Stimulated activated CD8-positive, alpha-beta memory T cell treated with anti-CD3 and anti-CD28 coated beads, Interleukin-4, amount 100 ng/mL, for 24 hours (primary cell): ENCODE measurements around the gene ENPP6.

Experiments used
- DNase-seq: peaks from one replicate; pipeline ENCODE4 v3.0.0-alpha.2; 2020; ENCODE audit warnings: low read depth

The ENPP6 gene

DNA sequence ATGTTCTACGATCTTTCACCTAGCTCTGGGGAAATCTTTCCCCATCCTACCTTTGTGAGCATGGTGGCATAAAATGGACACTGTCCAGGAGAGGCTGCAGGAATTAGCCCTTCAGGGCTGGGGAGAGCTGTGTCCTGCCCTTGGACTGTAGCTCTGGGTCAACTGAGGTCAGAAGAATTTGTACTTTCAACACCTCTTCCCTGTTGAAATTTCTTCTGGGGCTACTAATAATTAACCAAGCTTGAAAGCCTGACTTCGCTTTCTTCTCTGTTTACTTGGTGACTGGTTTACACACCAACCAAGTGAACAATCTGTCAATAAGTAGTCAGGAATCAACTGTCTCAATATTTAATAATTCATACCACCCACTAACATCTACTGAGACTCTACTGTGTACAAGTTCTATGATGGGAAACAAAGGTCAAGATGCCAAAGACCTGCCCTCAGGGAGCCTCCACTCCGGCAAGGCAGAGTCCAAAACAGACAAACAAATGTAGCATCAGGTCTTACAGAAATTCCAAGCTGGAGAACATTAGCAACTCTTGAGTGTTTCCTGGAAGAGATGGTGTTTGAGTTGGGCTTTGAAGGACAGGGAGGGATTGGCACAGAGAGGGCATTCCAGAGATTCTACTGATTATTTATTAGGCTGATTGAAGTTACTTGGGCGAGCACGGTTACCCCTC is 113.1 kb downstream of the ENPP6 start:
- DNase-seq = no peak

DNA sequence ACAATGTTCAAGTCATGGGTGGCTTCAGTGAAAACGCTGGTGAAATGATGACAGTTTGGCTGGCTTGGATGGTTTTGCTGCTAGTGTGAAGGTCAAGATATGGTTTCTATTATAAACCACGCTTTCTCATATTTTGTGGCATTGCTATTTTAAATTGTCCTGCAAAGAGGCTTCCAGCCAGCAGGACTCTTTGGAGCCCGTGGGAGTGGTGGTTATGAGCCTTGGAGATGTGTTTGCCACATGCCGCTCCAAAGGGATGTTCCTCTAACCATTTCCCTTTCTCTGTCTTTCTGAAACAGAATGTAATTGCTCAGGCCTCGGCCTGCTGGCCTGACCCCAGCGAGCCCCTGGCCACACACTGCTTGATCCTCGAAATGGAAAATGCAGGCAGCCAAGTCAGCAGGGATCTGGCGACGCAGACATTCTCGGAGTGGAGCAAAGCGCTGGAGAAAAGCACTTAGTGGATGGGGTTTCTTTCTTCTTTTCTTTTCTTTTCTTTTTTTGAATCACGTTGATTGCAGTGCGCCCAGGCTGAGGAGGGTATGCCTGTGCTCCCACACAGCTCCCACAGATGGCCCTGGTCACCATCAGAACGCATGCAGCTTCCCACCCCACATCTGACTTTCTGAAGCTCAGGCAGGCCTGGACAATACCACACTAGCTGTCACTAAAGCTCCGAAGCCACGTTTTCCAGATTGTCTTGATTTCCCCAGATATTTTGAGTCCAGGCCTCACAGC is 114.0 kb downstream of the ENPP6 start:
- DNase-seq = no peak

DNA sequence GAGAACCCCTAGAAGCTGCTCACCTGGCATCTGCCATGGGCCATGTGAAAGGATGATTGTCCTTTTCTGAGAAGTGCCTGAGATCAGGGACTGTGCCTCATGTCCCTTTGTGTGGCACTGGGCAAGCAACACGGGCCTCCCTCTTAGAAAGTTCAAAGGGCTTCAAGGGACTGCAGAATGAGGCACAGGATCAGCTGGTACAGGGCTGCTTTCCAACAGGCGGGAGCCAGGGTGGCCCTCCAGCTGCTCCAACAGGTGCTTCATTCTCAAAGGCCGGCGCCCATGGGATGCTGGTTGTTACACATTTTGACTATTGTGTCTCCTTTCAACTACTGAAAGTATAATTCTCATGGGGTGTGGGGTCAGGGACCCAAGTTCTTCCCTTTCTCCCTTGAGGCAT is 114.7 kb downstream of the ENPP6 start:
- DNase-seq = no peak

DNA sequence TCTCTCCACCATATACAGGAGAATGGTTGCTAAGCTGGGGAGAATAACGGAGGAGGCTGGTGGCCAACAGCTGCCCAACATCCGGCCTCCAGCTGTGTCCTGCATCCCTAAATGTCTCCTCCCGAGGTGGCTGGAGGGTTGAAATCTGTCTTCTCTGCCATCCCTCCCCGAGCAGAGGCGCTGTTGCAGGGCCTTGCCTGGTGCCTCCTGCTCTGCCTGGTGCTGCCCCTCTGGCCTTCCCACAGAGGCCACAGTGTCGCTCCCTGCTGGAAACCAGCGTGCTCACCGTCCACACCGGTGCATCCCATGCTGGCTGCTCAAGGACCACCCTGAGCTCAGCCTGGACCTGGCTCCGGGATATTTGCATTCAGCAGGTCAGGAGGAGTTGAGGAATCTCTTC is 115.2 kb downstream of the ENPP6 start:
- DNase-seq = no peak

DNA sequence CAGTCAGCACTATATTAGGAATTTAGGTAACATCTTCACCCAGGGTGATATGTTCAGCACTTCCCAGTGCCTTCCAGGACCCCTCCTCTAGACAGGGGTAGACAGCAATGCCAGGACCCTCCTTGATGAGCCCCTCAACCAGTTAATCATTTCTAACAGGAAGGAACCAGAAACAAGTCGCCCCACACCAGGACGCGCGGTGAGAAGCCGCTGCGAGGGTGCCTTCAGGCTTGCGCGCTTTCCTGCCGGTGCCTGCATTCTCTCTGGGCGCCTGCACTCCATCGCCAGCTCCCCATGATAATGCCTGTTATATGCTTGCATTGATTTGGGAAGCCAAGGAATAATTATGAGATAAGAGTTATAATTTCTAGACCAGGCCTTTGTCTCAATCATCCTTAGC is 116.0 kb downstream of the ENPP6 start:
- DNase-seq = no peak

DNA sequence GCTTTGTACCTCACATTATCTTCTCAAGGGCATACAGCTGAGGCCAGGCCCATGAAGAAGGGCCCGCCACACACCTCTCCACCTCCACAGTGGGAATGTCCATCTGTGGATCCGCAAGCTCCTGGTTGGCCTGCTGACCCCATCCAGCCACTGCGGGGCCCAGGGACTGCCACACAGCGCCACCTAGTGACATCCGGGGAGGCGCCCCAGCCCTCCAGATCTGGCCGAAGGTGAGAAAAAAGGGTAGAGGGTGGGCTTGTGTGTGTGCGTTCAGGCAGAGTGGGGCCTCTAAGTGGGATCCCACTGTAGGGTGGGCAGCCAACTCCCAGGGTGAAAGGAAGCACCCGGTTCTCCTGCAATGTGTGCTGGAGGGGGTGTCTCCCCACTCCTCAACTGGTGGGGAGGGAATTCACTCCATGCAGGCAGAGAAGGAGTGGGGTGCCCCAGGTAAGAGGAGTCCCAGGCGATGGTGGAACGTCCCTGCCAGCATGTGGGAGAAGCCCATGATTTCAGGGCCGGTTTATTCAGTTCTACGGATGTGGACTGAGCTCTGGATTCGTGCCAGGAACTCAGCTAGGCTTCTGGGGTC is 117.3 kb downstream of the ENPP6 start:
- peak; percentile 30 for DNase-seq

DNA sequence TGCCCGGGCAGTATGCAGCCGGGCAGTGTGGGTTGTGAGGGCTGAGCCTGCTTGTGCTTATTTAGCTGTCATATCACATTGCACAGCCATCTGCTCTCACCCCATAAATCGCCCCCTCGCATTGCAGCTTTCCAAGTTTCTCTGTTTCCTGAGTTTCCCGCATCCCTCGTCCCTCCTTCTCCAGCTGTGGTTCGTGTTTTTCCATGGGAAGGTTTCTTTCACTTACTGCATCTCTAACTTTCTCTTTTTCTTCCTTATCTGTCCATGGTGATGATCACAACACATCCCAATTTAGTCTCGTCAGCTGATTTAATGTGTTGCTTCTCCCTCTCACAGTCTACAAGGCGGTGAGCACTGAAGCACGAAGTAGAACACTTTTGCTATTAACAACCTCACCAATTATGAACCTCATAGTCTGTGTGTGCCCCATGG is 118.1 kb downstream of the ENPP6 start:
- no peak for DNase-seq

DNA sequence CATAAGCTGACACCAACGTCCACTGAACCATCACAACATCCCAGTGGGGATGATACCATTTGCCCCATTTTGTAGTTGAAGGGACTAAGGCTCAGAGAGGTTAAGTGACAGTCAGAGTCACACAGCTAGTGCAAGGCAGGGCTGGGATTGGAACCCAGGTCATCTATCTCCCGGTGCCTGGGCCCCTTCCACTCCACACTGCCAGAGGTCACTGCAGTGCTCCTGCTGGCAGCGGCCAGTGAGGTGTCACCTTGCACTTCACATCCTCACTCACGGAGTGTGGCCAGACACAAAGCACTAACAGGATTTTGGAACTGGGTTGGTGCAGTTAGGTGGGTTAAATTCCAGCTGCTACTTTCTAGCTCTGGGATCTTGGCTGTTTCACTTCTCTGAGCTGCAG is 118.7 kb downstream of the ENPP6 start:
- DNase-seq = no peak

DNA sequence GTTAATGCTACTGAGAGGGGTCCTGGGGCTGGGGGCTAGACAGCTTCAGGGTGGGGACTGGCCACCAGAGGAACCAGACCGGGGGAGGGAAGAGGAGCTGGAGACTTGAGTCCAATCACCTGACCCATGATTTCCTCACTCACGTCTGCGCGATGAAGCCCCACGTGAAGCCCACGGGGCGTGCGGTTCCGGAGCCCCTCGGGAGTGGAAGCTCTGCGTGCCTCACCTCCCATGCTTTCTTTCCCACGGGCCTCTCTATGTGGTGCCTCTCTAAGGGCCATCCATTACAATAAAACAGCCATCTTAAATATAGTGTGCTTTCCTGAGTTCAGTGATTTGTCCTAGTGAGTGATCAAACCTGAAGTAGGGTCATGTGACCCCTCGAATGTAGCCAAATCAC is 119.9 kb downstream of the ENPP6 start:
- DNase-seq = no peak

DNA sequence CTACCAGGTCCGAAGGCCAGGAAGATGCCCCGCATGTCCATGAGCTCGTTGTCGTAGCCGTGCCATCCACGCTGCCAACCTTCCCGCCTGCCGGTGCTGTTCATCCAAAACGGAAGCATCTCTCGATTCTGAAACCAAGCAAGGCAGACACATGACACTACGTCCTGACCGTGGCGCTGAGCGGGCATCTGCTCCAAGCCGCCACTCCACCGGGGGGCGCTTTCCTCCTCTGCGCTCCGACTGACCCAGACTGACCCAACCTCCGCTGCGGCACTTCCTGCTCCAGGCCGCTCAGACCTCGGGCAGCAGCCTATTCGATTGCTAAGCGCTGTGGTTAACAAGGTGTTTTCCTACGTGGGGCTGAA is 120.5 kb downstream of the ENPP6 start:
- DNase-seq = peak; percentile 15

DNA sequence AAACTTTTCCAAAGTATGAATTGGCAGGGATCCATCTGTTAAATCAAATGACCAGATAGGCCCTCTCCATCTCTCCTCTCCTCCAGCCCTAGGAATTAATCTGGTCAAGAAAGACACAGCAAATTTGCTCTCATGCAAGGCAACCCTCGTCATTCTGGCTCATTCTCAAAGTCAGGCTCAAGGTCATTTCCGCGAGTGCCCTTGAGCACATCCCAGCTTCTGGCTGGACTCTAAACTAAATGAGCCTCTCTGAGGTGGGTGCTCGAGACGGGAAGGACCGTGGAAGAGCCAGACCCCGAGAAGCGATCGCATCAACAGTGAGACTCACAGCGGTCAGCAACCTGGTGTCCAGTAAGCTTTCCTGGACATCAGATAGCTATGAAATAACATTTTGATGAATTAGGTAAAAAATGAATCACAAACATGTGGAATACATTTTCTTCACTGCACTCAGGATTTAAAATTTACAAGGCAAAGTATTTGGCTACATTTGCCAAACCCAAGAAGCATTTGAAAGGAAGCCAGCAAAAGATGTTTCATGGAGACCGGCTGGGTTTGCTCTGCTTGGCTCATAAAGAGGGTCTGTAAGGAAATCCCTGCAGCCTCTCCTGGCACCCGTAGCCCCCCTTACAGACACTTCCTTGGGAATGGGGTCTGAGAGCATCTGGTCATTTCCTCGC is 121.0 kb downstream of the ENPP6 start:
- no peak for DNase-seq

DNA sequence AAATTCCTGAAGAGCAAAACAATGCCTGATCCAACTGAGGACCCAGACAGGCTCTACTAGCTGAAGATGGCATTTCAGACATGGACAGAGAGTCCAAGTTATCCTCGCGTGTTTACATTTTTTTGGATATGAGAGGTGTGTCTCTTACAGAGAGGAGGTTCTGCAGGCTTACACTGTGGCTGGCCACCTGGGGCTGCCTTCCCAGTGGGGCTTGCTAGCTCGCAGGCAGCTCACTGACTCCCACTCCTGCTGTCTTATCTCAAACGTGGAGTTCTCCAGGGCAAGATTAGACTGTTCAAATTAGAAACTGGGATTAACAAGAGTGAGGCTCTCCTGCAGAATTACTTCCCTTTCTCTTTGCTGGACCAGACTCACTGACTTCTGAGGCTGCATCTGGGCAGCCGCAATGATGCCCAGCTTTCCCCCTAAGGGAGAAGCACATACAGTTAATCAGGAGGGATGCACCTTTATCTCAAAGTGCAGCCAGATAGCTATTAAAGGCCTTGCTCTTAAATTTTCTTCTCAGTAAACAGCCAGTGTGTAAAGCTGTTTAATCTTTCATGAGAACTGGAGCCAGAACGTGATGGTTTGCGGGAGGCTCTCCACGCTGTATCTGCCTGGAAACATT is 123.0 kb downstream of the ENPP6 start:
- no peak for DNase-seq

DNA sequence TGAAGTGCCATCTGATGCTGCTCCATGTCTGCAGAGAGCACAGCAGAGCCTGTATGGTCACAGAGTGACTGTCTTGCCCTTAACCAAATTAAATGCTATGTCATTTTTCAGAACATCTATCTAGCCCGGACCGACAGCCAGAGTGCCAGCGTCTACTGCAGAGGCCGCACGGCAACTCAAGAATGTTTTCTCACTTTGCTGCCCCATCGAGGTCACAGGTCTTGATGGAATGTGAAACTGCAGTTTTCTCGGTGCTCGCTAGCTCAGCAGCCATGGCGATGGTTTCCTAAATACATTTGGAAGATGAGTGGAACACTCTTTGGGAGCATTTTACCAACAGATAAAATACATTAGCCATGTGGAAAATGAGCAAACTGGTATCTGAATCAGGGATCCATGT is 125.7 kb downstream of the ENPP6 start:
- DNase-seq = no peak

DNA sequence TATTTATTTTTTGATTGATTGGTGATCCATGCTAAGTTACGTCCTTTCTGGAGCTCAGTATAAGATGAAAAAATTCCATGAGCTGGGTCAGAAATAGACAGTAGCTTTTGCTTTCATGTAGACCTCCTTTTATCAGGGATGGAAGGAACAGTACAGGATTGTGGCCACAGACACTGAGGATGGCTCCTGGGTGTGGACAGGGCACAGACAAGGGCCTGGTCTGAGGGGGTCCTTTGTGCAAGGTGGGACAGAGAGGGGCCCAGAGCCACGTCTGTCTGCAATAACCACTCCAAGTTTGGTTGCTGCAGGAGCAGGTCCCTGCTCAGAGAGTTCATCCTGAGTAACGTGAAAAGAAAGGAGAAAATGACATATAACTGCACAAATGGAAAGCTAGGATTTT is 127.1 kb downstream of the ENPP6 start:
- DNase-seq = no peak

DNA sequence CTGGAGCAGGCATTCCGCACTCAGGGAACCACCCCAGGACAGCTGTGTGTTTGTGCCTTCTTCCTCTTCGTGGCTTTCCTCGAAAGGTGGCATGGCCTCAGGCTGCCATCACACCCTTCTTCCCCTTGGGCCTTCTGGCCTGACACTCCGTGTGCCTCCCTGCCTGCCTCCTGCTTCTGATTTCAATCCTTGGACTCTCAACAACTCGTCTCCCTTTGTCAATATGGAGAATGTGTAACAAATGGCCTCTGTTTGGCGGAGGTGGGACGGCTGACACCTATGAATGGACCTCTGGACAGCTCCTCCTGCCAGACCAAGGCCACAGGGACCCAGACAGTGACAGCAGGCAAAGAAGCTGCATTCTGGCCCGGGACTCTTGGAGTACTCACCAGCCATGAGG is 137.0 kb downstream of the ENPP6 start:
- no peak for DNase-seq

DNA sequence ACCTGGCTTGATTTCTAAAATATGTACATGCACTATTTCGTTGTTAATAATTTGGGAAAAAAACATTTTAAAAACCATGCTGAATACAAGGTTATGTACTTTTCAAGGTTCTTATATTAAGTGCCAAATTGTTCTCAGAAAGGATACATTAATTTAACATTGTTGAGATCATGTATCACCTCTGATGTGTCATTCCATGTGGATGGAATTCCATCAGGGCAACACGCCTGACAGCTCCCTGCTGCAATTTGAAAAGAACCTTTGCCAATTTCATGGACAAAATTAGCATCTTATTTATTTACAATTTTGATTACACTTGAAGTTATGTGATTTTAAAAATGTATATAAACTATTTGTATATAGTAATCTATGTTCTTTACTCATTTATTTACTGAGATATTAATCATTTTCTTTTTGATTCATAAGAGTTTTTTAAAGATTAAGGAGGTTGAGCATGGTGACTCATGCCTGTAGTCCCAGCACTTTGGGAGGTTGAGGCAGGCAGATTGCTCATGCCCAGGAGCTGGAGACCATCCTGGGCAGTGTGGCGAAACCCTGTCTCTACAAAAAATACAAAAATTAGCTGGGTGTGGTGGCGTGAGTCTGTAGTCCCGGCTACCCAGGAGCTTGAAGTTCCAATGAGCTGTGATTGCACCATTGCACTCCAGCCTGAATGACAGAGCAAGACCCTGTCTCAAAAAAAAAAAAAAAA is 142.8 kb downstream of the ENPP6 start:
- no peak for DNase-seq

DNA sequence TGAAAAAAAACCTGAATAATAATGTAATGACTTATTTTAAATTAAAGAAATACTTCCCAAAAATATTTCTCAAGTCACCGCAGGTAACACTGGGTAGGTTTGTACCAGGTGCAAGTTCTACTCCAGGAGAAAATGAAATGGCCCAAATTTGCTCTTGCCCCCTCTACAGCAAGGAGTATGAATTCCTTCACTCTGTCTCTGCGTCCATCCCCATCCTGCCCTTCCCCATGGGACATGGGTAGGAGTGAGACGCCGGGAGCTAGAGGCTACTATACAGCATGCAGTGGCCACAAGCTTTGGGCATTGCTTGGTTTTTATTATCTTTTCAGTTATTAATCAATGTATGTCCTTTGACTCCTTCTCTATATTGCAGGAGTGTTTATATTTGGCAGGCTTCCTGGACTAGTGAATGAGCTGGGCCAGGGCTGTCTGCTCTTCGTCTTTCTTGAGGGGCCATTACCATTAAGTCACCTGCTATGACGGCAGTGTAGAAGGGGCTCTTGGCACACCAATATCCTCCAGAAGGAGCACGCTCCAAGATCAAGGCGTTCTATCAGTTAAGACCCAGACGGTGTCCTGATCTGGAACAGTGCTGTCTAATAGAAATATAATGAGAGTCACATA is 149.6 kb downstream of the ENPP6 start:
- DNase-seq = no peak

DNA sequence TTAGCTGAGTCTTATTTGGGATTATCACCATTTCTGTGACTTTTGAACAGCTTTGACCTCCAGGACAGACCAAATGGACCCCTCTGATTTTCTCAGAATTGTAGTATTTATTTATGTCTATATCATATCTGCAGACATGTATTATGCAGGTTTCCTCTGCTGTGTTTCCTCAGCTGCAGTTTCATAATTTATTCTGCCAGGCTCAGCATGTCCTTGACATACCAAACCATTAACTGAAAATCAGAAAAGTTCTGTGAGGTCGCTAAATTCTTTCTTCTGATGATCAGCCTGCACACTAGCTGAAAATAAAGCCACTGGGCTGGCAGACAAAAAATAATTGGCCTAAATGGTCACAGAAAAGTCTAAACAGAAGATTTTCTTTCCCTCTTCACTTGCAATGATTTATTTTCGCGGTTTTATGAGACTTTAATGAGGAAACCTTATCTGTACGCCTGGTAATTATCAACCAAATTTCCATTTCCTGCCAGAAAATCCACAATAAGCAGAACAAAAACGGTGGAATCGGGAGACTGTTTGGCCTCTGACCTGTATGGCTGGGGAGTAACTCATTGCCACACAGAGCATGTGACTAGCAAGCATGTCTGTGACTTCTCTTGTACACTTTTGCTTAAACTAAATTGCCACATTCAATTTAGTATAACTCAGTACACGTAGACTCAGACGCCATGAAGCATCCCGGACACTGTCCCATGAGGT is 150.9 kb downstream of the ENPP6 start:
- no peak for DNase-seq

DNA sequence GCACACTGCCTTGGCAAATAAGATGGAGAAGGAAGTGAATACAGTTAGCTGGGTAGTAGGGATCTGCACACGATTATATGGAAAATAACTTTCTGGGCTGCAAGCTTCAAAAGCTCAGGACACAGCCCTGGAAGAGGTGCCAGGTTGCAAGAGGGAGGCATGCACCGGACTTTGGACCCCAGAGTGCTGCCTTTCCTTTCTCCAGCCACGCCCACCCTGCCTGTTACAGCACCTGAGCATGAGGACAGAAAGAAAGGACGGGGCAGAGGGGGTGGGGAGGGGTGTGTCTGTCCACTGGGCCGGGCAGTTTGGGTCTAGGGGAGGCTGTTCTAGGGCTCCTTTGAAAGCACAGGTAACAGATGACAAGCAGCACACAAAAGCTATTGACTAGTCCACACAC is 152.8 kb downstream of the ENPP6 start:
- no peak for DNase-seq

DNA sequence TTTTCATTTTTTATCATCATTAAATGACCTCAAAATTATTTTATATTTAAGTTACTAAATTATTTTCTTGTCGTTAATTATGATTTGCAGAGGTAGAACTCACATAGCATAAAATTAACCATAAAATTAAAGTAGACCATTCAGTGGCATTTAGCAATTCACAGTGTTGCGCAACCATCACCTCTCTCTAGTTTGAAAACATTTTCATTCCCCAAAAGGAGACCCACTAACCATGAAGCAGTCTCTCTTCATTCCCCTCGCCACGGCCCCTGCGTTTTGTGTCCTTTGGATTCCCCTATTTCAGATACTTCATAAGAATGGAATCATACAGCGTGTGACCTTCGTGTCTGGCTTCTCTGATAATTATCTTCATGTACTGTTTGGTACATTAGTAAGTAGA is 154.9 kb downstream of the ENPP6 start:
- no peak for DNase-seq

DNA sequence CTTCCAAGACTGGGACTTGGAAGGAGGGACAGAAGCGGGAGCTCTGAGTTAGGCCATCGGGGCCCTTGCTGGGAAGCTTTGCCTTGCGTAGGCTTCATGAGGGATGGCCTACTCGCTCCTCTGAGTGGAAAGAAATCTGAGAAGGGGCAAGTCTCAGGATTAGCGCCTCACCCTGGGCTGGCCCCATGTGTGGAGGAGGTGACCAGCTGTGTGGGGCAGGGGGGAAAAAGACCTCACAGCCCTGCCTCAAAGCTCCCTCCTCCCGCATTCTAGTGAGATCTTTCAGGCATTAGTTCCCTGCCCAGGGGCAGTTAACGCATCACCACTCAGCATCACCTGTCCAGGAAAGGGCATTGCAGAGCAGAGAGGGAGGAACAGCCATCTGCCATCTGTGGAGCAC is 156.1 kb downstream of the ENPP6 start:
- DNase-seq = no peak
